GM18511 (cell line): ENCODE results near the gene NEUROG2.
A peak's percentile ranks its signal among the peaks of the same experiment; 100 is the strongest.
"Not testable (repeated sequence)": the region's sequence is repeated elsewhere in the genome, so short reads cannot be mapped to it uniquely, and the experiment has no call there.

Experiments
- ATAC-seq: cut with Tn5 transposase; IDR thresholded peaks from one replicate; pipeline ENCODE4 v1.9.1; 2021; ENCODE audit warnings: mild to moderate bottlenecking, moderate library complexity; ENCODE audit not compliant: unreplicated experiment

Gene NEUROG2

GRCh38 chr4:112516066-112516470 lies at the start of gene NEUROG2:
Gene NEUROG2, minus strand, starts transcription at chr4:112516180. Its CDS starts 705 bp downstream, at chr4:112515475.
- ATAC-seq, result no peak

- no peak for ATAC-seq
Measured at GRCh38 chr4:112564706-112565270, 48.8 kb upstream of the NEUROG2 start.

GRCh38 chr4:112563431-112564200 lies 47.6 kb upstream of the NEUROG2 start:
- ATAC-seq, result peak; percentile 53

- ATAC-seq, result no peak
Measured at GRCh38 chr4:112562254-112562879, 46.4 kb upstream of the NEUROG2 start.

GRCh38 chr4:112560084-112560483 lies 44.1 kb upstream of the NEUROG2 start:
- peak; percentile 75 for ATAC-seq

GRCh38 chr4:112559053-112559452 lies 43.1 kb upstream of the NEUROG2 start:
- ATAC-seq, result no peak

GRCh38 chr4:112557676-112558411 lies 41.9 kb upstream of the NEUROG2 start:
- ATAC-seq, result no peak

- ATAC-seq, result not testable (repeated sequence)
Measured at GRCh38 chr4:112554271-112554670, 38.3 kb upstream of the NEUROG2 start.

- no peak for ATAC-seq
Measured at GRCh38 chr4:112552668-112553067, 36.7 kb upstream of the NEUROG2 start.

- no peak for ATAC-seq
Measured at GRCh38 chr4:112550728-112551127, 34.7 kb upstream of the NEUROG2 start.

GRCh38 chr4:112546476-112546875 lies 30.5 kb upstream of the NEUROG2 start:
- ATAC-seq, result no peak

GRCh38 chr4:112545346-112545745 lies 29.4 kb upstream of the NEUROG2 start:
- ATAC-seq, result no peak

- no peak for ATAC-seq
Measured at GRCh38 chr4:112540695-112541094, 24.7 kb upstream of the NEUROG2 start.

GRCh38 chr4:112536123-112536522 lies 20.1 kb upstream of the NEUROG2 start:
- no peak for ATAC-seq

GRCh38 chr4:112532267-112532666 lies 16.3 kb upstream of the NEUROG2 start:
- ATAC-seq, result no peak

- no peak for ATAC-seq
Measured at GRCh38 chr4:112531146-112531545, 15.2 kb upstream of the NEUROG2 start.

GRCh38 chr4:112526061-112526460 lies 10.1 kb upstream of the NEUROG2 start:
- no peak for ATAC-seq

- peak; percentile 78 for ATAC-seq
Measured at GRCh38 chr4:112523764-112524505, 8.0 kb upstream of the NEUROG2 start.

GRCh38 chr4:112523008-112523721 lies 7.2 kb upstream of the NEUROG2 start:
- peak; percentile 52 for ATAC-seq

- ATAC-seq, result not testable (repeated sequence)
Measured at GRCh38 chr4:112522431-112522830, 6.5 kb upstream of the NEUROG2 start.
